HG02981 (cell line): ENCODE results near the gene PDXP.
"Not testable (repeated sequence)": the region's sequence is repeated elsewhere in the genome, so short reads cannot be mapped to it uniquely, and the experiment has no call there.

ENCODE experiments used
- ATAC-seq: cut with Tn5 transposase; IDR thresholded peaks from one replicate; pipeline ENCODE4 v1.9.1; 2021; ENCODE audit warnings: mild to moderate bottlenecking, moderate library complexity; ENCODE audit not compliant: unreplicated experiment

Gene PDXP, protein sequence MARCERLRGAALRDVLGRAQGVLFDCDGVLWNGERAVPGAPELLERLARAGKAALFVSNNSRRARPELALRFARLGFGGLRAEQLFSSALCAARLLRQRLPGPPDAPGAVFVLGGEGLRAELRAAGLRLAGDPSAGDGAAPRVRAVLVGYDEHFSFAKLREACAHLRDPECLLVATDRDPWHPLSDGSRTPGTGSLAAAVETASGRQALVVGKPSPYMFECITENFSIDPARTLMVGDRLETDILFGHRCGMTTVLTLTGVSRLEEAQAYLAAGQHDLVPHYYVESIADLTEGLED

DNA sequence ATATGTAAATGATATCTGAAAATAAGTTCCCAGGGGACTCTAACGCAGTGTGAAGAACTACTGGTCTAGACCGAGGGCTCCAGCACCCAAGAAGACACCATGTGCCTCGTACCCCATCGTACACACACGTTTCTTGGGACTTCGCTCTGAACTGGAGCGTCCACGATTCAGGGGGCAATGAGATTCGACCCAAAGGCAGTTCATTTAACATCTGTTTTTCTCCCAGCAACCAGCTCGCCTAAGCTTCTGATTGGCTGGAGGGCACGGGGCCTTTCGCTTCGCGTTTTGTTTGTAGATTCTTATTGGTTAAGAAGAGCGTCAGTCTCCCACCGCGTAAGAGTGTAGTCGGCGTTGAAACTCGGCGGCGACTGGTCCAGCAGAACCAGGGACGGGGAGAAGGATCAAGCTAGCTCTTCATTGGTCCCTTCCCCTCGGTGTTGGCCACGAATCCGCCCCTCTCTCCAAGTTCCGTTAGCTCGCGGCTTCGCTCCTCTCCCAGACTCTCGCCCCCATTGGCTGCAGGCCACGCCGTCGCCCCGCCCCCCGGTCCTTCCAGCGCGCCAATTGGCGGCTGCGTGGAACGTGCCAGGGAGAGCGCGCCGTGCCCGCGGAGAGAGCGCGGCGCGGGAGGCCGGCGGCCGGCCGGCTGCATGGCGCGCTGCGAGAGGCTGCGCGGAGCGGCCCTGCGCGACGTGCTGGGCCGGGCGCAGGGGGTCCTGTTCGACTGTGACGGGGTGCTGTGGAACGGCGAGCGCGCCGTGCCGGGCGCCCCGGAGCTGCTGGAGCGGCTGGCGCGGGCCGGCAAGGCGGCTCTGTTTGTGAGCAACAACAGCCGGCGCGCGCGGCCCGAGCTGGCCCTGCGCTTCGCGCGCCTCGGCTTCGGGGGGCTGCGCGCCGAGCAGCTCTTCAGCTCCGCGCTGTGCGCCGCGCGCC is at the start of gene PDXP:
Gene PDXP, plus strand, starts transcription at position 591 of the 933 bp plus-strand sequence. Its CDS starts 60 bp downstream, at position 651.
- ATAC-seq = peak; percentile 82

DNA sequence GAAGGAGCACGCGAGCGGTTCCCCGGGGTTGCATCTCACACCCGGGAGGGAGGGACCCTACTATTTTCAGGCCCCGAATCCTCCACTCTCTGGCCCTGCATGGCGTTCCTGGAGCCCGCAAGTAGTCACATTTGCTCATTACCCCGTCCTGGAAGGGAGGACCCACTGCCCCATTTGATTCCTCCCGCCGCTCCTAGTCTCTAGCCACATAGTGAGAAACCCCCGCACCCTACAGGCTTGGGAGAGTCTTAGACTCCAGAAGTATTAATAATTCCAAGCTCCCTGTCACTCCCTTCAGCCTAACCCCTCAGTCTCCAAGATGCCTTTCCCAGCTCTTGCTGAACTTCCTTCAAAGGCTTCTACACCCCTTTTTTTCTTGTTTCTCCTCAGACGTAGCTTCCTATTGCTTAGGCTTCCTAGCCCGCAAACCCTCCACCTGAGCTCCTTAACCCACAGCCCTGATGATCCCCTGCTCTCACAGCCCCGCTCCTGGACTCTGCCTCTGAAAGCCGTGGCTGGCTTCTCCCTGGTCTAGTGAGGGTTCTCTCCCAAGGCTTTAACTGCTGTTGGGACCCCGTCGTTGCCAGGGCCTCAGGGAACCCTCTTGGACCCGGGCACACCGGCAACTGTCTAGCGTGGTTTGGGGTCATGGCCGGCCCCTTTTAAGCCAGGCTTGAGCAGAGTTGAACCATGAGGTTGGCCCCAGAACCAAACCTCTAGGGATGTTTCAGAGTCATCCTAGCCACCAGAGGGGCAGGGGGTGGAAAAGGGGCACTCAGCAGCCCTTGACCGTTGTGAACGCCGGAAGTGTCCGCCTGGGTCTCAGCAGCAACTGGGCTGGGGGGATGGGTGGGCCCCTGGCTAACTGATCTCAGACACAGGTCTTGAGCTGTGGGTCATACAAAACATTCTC is 49.0 kb upstream of the PDXP start:
- ATAC-seq = no peak

DNA sequence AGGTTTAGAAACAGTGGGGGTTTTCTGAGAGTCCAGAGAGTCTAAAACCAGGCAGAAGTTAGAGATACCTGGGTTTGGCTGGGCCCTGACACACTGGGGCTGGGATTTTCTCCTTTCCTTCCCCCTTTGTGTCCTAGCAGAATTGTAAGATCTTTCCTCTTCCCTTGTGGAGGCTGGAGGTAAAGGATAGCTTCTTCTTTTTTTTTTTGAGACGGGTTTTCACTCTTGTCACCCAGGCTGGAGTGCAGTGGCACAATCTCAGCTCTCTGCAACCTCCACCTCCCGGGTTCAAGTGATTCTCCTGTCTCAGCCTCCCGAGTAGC is 48.4 kb upstream of the PDXP start:
- not testable (repeated sequence) for ATAC-seq

DNA sequence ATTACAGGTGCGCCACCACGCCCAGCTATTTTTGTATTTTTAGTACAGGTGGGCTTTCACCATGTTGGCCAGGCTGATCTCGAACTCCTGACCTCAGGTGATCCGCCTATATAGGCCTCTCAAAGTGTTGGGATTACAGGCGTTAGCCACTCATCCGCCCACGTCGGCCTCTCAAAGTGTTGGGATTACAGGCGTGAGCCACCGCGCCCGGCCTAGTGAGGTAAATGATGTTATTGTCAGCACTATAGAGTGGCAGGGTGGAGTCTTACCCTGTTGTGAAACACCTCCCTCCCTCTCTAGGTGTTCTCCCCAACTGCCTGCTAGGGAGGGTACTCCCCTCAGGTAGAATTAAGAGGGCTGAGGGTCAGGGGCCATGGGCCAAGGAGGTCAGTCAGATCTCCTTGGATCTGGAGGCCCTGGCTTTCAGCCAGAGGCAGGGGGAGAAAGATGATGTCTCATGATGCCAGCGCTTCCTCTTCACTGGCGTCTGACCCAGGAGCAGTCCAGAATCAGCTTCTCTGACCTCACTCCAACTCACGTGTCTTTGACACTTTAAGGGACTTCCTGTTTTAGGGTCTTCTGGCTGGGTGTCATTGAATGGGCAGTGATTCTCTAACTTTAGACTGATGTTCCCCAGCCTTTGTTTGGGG is 47.9 kb upstream of the PDXP start:
- no peak for ATAC-seq

DNA sequence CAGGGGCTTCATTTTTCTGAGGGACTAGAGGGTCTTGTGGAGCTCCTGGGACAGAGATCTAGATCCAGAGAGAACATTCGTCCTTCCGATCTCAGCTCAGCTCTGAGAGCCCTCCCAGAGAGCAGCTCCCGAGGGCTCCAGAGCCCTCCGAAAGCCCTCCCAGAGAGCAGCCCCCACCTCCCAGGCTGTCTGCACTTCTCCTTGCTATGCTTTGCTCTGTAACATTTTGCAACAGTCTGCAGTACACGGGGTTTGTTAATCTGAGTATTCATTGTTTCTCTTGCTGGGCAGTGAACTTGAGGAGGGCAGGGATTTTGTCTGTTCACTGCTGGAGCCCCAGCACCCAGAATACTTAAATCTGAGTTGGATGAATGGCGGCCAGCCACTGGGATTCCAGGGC is 47.3 kb upstream of the PDXP start:
- ATAC-seq = no peak

DNA sequence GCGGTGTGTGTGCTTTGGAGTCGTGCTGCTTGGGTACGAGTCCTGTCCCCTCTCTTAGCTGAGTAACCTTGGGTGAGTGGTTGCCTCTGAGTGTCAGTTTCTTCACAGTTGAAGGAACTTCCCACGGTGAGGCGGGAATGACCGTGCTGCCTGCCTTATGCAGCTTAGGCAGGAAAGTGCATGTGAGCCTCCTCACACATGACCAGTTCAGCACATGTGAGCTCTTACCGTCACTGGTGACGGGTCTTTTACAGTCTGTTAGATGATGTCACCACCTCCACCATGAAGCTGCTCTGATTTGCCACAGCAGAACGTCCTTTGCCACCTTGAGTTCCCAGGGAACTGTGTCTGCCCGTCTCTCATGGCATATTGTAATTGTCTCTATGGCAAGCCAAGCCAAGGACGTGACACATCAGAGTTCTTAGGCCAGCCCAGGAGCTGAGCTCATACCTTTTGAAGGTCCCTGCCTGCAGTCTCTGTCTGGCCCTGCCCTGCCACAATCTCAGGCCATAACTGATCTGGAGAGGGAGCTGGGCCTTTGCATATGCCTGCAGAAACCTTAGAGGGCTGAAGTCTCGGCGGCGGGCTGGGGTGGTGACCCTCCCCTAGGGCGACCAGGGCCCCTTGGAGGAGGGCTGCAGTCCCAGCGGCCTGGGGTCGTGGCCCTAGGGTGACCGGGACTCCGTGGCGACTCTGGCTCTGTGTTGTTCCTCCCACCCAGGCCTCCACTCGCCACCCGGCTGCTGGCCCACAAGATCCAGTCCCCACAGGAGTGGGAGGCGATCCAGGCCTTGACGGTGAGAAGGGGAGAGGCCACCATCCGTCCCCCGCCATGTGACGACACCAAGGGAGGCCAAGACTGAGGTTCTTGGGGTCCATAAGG is 42.1 kb upstream of the PDXP start:
- no peak for ATAC-seq

DNA sequence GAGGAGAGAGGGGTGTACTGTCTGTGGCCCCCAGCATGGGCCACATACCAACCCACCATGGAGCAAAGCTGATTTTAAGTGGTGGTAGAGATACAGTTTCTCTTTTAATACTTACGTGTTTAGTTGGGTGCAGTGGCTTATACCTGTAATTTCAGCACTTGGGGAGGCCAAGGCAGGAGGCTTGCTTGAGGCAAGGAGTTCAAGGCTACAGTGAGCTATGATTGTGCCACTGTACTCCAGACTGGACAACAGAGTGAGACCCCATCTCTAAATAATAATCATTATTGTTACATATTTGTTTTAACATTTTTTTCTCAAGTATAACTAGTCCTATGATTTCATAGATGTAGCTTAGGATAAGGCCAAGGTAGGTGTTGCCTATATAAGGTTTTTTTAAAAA is 41.1 kb upstream of the PDXP start:
- ATAC-seq = no peak

DNA sequence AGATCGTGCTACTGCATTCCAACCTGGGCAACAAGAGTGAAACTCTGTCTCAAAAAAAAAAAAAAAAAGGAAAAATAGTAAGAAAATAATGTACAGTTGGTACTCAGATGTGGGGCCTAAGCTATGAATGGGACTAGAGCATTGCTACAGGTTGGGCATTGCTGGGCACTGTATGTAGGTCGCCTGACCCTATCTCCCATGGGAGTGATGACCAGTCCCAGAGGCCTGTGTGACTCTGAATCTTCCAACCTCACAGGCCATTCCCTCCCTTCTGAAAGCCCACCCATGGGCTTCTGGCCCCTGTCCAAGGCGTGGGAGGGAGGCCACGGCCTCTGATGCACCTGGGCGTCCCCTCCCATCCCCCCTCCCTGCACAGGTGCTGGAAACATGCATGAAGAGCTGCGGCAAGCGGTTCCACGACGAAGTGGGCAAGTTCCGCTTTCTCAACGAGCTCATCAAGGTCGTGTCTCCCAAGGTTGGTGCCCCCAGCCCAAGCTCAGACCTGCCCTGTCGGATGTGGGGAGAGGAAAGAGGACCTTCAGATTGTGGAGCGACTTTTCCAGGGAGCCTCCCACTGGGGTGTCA is 40.4 kb upstream of the PDXP start:
- ATAC-seq = no peak

DNA sequence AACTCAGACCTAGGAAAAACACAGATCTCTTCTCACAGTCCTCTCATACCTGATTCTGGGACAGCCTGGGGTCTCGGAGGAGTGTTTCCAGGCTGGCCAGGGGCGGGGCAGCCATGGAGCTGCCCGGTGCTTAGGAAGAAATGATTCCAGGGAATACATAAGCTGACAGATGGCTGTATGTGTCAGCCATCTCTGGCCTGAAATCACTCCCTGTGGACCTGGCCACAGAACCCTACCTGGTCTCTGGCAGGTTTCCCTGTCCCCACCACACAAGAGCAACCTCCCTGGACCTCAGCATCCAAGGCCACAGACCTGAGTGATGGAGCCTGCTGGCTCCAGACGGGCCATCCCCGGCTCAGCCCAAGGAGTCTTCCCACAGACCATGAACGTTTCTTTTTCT is 39.8 kb upstream of the PDXP start:
- no peak for ATAC-seq

DNA sequence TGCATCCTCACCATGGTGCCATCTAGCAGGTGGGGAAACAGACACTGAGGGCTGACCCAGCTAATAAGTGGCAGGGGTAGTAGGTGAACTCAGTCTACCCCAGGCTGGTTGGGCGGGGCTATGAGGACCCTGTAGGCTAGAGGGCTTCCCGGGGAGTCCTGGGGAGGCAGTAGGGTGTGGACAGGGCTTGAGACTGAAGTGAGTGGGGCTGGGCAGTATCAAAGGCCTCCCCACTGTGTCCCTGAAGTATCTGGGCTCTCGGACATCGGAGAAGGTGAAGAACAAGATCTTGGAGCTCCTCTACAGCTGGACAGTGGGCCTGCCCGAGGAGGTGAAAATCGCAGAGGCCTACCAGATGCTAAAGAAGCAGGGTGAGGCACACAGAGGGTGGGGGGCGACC is 38.5 kb upstream of the PDXP start:
- no peak for ATAC-seq

DNA sequence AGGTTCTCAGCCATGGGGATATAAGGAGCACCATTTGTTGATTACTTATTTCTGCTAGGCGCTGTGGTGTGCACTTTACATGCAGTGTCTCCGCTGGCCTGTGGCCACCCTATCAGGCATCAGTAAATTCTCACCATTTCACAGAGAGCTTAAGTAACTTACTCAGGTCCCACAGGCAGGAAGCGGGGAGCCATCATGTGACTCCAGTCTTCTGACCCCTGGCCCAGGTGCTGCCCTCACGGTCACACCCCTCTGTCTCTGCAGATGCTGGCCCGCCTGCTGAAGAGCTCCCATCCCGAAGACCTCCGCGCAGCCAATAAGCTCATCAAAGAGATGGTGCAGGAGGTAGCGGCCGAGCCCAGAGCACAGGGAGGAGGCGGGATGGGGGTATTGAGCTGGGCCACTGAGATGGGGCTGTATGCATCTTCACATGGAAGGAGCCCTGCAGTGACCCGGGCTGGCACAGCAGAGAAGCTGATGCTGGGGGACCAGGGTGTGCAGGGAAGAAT is 37.1 kb upstream of the PDXP start:
- ATAC-seq = no peak

DNA sequence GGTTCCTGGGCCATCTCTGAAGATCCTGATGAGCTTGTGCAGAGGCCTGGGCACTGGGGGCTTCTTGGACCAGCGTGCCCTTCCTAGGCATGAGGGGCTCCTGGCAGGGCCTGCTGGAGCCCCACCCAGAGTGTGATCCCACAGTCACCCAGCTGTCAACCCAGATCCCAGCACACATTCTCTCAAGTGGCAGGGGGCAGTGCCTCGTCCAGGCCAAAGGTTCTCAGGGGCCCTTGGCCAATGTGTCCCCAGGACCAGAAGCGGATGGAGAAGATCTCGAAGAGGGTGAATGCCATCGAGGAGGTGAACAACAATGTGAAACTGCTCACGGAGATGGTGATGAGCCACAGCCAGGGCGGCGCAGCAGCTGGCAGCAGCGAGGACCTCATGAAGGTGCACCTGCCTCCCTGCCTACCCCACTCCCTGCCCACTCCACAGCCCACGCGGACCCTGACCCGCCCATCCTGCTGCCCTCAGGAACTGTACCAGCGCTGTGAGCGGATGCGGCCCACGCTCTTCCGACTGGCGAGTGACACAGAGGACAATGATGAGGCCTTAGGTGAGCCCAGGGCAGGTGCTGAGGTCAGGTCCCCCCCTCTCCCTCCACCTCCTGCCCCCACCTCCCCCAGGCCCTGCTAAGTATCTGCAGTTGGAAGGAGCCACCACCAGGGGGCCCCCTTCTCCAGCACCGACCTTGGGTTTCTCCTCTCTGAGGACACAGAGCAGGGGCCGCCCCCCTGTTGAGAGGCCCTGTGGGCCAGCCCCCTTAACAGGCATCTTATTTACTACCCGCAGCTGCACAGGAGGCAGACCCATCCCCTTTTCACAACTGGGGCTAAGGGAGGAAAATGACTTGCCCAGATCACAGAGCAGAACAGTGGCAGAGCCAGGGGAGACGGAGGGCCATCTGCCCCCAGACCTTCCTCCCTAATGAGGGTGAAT is 35.2 kb upstream of the PDXP start:
- no peak for ATAC-seq

DNA sequence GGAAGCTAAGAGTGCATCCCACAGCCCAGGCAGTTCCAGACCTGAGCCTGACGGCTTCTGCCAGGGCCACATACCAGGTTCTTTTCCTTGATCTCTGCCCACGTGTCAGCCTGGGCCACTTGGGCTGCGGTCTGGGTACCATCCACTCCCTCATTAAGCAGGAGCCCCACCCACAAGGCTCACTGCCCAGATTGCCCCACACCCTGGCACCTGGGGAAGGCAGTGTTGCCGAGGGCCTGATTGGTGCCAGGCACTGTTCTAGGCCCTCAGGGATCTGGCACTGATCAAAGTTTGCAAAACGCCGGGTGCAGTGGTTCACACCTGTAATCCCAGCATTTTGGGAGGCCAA is 34.5 kb upstream of the PDXP start:
- no peak for ATAC-seq

DNA sequence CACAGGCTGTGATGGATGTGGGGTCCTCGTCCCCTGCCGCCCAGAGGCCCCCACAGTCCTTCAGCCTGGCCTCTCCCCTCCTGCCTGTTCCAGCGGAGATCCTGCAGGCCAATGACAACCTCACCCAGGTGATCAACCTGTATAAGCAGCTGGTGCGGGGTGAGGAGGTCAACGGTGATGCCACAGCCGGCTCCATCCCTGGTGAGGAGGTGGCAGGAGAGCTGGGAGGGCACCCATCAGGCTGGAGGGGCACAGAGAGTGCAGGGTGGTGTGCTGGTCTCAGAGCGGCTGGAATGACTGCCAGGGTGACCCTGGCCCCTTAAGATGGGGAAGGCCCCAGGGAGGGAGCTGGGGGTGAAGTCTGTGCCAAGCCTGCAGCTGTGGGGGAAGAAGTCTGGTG is 33.6 kb upstream of the PDXP start:
- no peak for ATAC-seq

DNA sequence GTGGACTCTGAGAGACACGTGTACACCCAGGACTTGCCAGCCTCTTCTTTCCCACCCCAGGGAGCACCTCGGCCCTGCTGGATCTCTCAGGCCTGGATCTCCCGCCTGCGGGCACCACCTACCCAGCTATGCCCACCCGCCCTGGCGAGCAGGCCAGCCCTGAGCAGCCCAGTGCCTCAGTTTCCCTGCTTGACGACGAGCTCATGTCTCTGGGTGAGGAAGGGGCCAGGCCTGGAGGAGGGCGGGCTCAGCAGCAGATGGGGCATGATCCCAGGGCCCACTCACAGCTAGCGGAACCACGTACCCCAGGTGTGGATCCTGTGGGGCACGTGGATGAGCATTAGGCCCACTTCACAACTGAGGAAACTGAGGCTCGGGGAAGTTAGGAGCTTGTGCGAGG is 32.8 kb upstream of the PDXP start:
- ATAC-seq = no peak

DNA sequence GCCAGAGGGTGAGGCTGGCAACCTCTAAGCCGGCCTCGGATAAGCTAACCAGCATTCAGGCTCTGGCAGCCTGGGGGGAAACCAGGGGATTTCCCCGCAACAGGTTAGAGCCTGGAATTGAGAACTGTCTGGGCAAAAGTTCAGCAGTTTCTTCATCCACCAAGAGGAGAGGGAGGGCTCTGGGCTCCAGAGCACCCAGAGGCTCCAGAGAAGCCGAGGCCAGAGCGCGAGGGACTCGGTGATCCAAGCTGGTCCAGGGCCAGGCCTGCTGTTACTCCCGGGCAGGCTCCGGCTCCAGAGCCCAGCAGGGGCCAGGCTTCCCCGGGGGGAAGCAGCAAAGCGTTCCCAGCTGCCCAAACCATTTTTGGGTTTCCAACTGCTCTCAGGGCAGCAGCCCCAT is 32.4 kb upstream of the PDXP start:
- ATAC-seq = no peak

DNA sequence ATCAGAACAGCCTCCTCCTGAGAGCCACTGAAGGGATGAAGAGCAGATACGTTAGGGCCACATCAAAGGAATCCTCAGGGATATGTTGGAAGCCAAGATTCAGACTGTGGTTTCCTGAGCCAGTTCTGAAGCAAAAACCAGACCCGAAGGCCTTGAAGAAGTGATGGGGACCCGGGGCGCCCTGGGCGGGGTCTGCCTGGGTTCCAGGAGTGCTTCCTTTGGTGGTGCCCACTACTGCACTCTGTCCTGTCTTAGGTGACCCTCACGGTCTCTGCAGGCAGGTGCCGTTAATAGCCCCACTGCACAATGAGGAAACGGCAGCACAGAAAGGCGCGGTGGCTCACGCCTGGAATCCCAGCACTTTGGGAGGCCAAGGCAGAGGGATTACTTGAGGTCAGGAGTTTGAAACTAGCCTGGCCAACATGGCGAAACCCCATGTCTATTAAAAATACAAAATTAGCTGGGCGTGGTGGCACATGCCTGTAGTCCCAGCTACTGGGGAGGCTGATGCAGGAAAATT is 31.9 kb upstream of the PDXP start:
- ATAC-seq = no peak

DNA sequence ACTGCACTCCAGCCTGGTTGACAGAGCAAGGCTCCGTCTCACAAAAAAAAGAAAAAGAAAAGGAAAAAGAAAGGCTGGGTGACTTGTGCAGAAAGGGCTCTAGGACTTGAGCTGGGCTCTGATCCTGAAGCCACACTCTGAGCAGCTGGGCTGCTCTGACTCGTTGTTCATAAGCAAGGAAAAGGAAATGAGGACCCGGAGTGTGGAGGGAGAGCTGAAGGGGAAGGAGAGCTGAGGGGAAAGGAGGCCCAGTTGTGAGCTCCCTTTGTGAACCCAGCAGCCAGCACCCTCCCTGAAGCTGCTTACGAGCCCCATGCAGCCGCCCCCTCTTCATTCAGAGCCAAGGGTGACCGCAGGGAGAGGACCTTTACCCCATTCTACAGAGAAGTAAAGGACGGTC is 31.4 kb upstream of the PDXP start:
- ATAC-seq = no peak
